ENCODE results near the gene PREX1.

DNA sequence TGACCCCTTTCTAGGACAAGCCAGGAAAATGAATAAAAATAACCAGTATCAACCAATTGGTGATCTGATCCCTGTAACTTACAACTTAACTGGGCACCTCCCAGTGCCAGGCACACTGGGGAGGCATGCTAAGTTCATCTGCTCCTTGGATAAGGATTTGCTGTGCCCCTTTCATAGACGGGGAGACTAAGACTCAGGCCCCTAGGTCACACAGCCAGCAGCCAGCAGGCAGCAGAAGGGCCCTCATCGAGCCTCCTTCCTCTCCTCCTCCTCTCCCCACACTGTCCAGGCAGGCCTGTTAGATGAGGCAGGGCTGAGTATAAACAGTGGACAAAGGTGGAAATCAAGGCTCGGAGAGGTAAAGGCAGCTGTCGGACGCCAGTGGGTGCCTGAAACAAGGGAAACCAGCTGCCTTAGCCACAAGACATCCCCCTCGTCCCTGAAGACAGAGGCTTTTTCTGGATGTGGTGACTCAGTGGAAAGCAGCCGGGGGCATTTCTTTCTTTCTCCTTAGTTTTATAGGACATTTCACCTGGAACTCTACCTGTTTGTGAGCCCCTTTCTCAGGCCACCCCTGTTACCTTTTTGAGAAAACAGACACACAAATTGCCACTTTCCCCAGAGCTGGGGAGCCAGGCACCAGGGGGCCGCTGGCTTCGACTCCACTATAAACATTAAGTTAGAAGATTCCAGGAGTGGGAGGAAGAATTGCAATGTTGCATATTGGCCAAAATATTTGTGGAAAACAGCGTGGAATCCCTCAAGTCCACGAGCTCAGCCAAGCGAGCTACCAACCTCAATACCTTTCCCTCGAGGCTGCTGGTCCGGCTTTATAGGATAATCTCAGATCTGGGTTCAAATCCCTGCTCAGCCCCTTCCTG lies 166.0 kb downstream of the PREX1 start:
- TF ChIP-seq POLR2A (IDR thresholded peaks at IDR 0.05): no peak
- TF ChIP-seq, protein P1, sequence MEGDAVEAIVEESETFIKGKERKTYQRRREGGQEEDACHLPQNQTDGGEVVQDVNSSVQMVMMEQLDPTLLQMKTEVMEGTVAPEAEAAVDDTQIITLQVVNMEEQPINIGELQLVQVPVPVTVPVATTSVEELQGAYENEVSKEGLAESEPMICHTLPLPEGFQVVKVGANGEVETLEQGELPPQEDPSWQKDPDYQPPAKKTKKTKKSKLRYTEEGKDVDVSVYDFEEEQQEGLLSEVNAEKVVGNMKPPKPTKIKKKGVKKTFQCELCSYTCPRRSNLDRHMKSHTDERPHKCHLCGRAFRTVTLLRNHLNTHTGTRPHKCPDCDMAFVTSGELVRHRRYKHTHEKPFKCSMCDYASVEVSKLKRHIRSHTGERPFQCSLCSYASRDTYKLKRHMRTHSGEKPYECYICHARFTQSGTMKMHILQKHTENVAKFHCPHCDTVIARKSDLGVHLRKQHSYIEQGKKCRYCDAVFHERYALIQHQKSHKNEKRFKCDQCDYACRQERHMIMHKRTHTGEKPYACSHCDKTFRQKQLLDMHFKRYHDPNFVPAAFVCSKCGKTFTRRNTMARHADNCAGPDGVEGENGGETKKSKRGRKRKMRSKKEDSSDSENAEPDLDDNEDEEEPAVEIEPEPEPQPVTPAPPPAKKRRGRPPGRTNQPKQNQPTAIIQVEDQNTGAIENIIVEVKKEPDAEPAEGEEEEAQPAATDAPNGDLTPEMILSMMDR (IDR thresholded peaks at IDR 0.05 in 4 of 5, conservative IDR thresholded peaks at IDR 0.05 in 1 of 5): no peak

All from gastrocnemius medialis (tissue), 4 donors.